Stimulated activated CD4-positive, alpha-beta T cell treated with anti-CD3 and anti-CD28 coated beads, Interleukin-12 subunit alpha, Interleukin-12 subunit beta, amount 100 ng/mL, for 48 hours (primary cell): ENCODE measurements around the gene LGI4.

Source experiments
- DNase-seq, 3 donors: peaks; one replicate each; pipeline ENCODE4 v3.0.0-alpha.2; 2020; ENCODE audit warnings: low read depth in 2 of 3, low spot score in 1 of 3

Gene LGI4

GRCh38 chr19:35134601-35135242, at the start of gene LGI4:
Gene LGI4, minus strand, starts transcription at chr19:35135059. Its CDS starts 379 bp downstream, at chr19:35134680.
- DNase-seq, result no peak

- DNase-seq, result no peak
Observed at GRCh38 chr19:35184267-35184666, 49.4 kb upstream of the LGI4 start.

- DNase-seq, result no peak
Observed at GRCh38 chr19:35181387-35181786, 46.5 kb upstream of the LGI4 start.

- DNase-seq, result no peak
Observed at GRCh38 chr19:35179830-35180229, 45.0 kb upstream of the LGI4 start.

- DNase-seq, result no peak
Observed at GRCh38 chr19:35178701-35179100, 43.8 kb upstream of the LGI4 start.

- DNase-seq, result no peak
Observed at GRCh38 chr19:35177377-35178274, 42.8 kb upstream of the LGI4 start.

- DNase-seq, result no peak
Observed at GRCh38 chr19:35176181-35176570, 41.3 kb upstream of the LGI4 start.

- DNase-seq, result no peak
Observed at GRCh38 chr19:35174226-35174625, 39.4 kb upstream of the LGI4 start.

- DNase-seq, result no peak
Observed at GRCh38 chr19:35171730-35172129, 36.9 kb upstream of the LGI4 start.

- DNase-seq, result no peak
Observed at GRCh38 chr19:35170359-35171061, 35.7 kb upstream of the LGI4 start.

GRCh38 chr19:35169221-35169995, 34.5 kb upstream of the LGI4 start:
- DNase-seq, result no peak

- no peak for DNase-seq
Observed at GRCh38 chr19:35168196-35168595, 33.3 kb upstream of the LGI4 start.

- DNase-seq, result no peak
Observed at GRCh38 chr19:35167251-35168119, 32.6 kb upstream of the LGI4 start.

- DNase-seq, result no peak
Observed at GRCh38 chr19:35166100-35167063, 31.5 kb upstream of the LGI4 start.

GRCh38 chr19:35165200-35166058, 30.6 kb upstream of the LGI4 start:
- no peak for DNase-seq

- no peak for DNase-seq
Observed at GRCh38 chr19:35164418-35164817, 29.6 kb upstream of the LGI4 start.

- DNase-seq, result no peak
Observed at GRCh38 chr19:35162471-35163326, 27.8 kb upstream of the LGI4 start.
